K562 (cell line): ENCODE data around the gene REX1BD. TPM values are rescaled to one million over a fixed set of nuclear protein-coding genes. Genes with fewer than 3 reads are reported as not detected.

Experiments
- BRCA1 ChIP-seq, 2 experiments: fragments of 450-650 bp in 1 of 2; sonication (generic) in 1 of 2; formaldehyde crosslinking in 1 of 2; IDR thresholded peaks; 2 replicates each; pipeline versions ENCODE4 v1.5.0 to v1.6.1; 2017 to 2020; ENCODE audit warnings: mild to moderate bottlenecking in 1 of 2, missing genetic modification reagents in 1 of 2
- BRF1 ChIP-seq: IDR thresholded peaks from 3 replicates; pipeline ENCODE4 v1.6.1; 2011; ENCODE audit warnings: borderline replicate concordance, mild to moderate bottlenecking; ENCODE audit not compliant: insufficient read length; ENCODE audit errors: extremely low read depth
- CBFB ChIP-seq: sonication (generic); formaldehyde crosslinking; IDR thresholded peaks from 2 replicates; pipeline ENCODE4 v1.4.0; 2020; ENCODE audit warnings: mild to moderate bottlenecking, missing genetic modification reagents
- CREB5 ChIP-seq: fragments of 250-450 bp; sonication (Bioruptor Pico); IDR thresholded peaks from 2 replicates; pipeline ENCODE4 v1.5.0; 2020; ENCODE audit warnings: mild to moderate bottlenecking
- EWSR1 ChIP-seq: fragments of 450-650 bp; IDR thresholded peaks from 2 replicates; pipeline ENCODE4 v1.6.1; 2018; ENCODE audit warnings: borderline replicate concordance, mild to moderate bottlenecking, low read depth, moderate library complexity; ENCODE audit not compliant: partially characterized antibody
- EZH2 ChIP-seq: IDR thresholded peaks from 2 replicates; pipeline ENCODE4 v1.6.1; 2012; ENCODE audit warnings: low read depth, mild to moderate bottlenecking, inconsistent platforms, low read length, borderline replicate concordance
- FOXK2 ChIP-seq, 2 experiments: fragments of 450-650 bp; IDR thresholded peaks in 1 of 2; conservative IDR thresholded peaks in 1 of 2; 2 replicates each; pipeline ENCODE4 v1.6.1; 2016; ENCODE audit warnings: low read depth in 2 of 2, mild to moderate bottlenecking in 1 of 2
- GABPB1 ChIP-seq: sonication (generic); formaldehyde crosslinking; IDR thresholded peaks from 2 replicates; pipeline ENCODE4 v1.8.0; 2022; ENCODE audit warnings: mild to moderate bottlenecking, missing genetic modification reagents
- KDM1A ChIP-seq, 2 experiments: fragments of 450-650 bp; IDR thresholded peaks; 2 replicates each; pipeline ENCODE4 v1.6.1; 2016; ENCODE audit warnings: mild to moderate bottlenecking in 2 of 2
- MCM2 ChIP-seq: fragments of 450-650 bp; IDR thresholded peaks from 2 replicates; pipeline ENCODE4 v1.6.1; 2017; ENCODE audit warnings: low read depth, mild to moderate bottlenecking
- MCM5 ChIP-seq: fragments of 450-650 bp; IDR thresholded peaks from 2 replicates; pipeline ENCODE4 v1.6.1; 2016; ENCODE audit warnings: low read depth
- PHF20 ChIP-seq: fragments of 450-650 bp; IDR thresholded peaks from 2 replicates; pipeline ENCODE4 v1.6.1; 2018; ENCODE audit not compliant: partially characterized antibody
- RCOR1 ChIP-seq, 2 experiments: IDR thresholded peaks; 2 replicates each; pipeline ENCODE4 v1.6.1; 2012; ENCODE audit warnings: low read depth in 2 of 2, low read length in 2 of 2, borderline replicate concordance in 1 of 2, improper control_type of control experiment in 1 of 2
- THRA ChIP-seq: fragments of 450-650 bp; IDR thresholded peaks from 2 replicates; pipeline ENCODE4 v1.6.1; 2017; ENCODE audit warnings: mild to moderate bottlenecking, moderate library complexity
- THRB ChIP-seq: fragments of 450-650 bp; formaldehyde crosslinking; conservative IDR thresholded peaks from 2 replicates; pipeline ENCODE4 v1.4.0; 2022; ENCODE audit warnings: mild to moderate bottlenecking, missing genetic modification characterization
- TRIM28 ChIP-seq: fragments of 450-650 bp; IDR thresholded peaks from 2 replicates; pipeline ENCODE4 v1.6.1; 2017
- YY1 ChIP-seq, 3 experiments: IDR thresholded peaks; 2 replicates each; pipeline ENCODE4 v1.6.1; 2011; ENCODE audit warnings: low read length in 2 of 3, mild to moderate bottlenecking in 2 of 3, moderate library complexity in 2 of 3, borderline replicate concordance in 1 of 3, control low read depth in 1 of 3, low read depth in 1 of 3; ENCODE audit not compliant: insufficient read depth in 3 of 3, insufficient replicate concordance in 2 of 3, control insufficient read depth in 1 of 3, insufficient read length in 1 of 3; ENCODE audit errors: extremely low read depth in 1 of 3
- ZBTB43 ChIP-seq: sonication (generic); formaldehyde crosslinking; IDR thresholded peaks from 2 replicates; pipeline ENCODE4 v1.8.0; 2023; ENCODE audit warnings: mild to moderate bottlenecking, missing genetic modification reagents
- ZC3H8 ChIP-seq: fragments of 450-650 bp; IDR thresholded peaks from 2 replicates; pipeline ENCODE4 v1.6.1; 2017
- ZFPM2 ChIP-seq: fragments of 250-450 bp; sonication (Bioruptor Pico); IDR thresholded peaks from 2 replicates; pipeline ENCODE4 v1.5.1; 2022; ENCODE audit warnings: mild to moderate bottlenecking
- ZNF133 ChIP-seq: fragments of 250-450 bp; sonication (Bioruptor Pico); IDR thresholded peaks from 2 replicates; pipeline ENCODE4 v1.4.0; 2020; ENCODE audit warnings: mild to moderate bottlenecking
- ZNF24 ChIP-seq: fragments of 450-650 bp; IDR thresholded peaks from 2 replicates; pipeline ENCODE4 v1.6.1; 2016
- ZNF253 ChIP-seq: fragments of 250-450 bp; sonication (Bioruptor Pico); conservative IDR thresholded peaks from 2 replicates; pipeline ENCODE4 v1.6.1; 2021; ENCODE audit warnings: mild to moderate bottlenecking
- ZNF384 ChIP-seq: IDR thresholded peaks from 2 replicates; pipeline ENCODE4 v1.6.1; 2012; ENCODE audit warnings: low read depth, low read length, improper control_type of control experiment
- polyA plus RNA-seq, 8 experiments: library from polyadenylated mRNA; depleted of rRNA in 4 of 8; stranded (reverse) in 5 of 8; unstranded in 3 of 8; fragments of >200 nt; fragmentation: Nextera tagmentation in 2 of 8; fragmentation: Illumina TruSeq in 1 of 8; extraction: Ambion mirVana in 2 of 8; extraction: Trizol in 1 of 8; gene quantifications; 2 replicates each; pipeline versions ENCODE4 v1.2.1 to v1.2.3, GENCODE V29; 2011 to 2014; ENCODE audit warnings: inconsistent platforms in 1 of 8, missing spikeins in 1 of 8
- total RNA-seq, 7 experiments: library from RNA; depleted of rRNA in 6 of 7; stranded (reverse); fragments of >200 nt in 6 of 7; fragmentation: Illumina TruSeq in 2 of 7; extraction: Trizol in 2 of 7; gene quantifications; 2 replicates each; pipeline versions ENCODE4 v1.2.1 to v1.2.3, GENCODE V29; 2011 to 2021; ENCODE audit warnings: low replicate concordance in 1 of 7

Gene REX1BD
- total and polyA plus RNA-seq, 9 of the 15 experiments (the other 6 are each of a cell fraction or from before 2014, with no cell fraction given) = 1.9 to 136 (median 13.8) TPM

- TF ChIP-seq YY1 (IDR thresholded peaks at IDR 0.05; ENCODE audit: borderline replicate concordance in 1 of 3, control insufficient read depth in 1 of 3, extremely low read depth in 1 of 3, insufficient read depth in 3 of 3, insufficient read length in 1 of 3, insufficient replicate concordance in 2 of 3, low read depth in 1 of 3, low read length in 2 of 3) (peak in 1 of 3 experiments; percentile 38), ZFPM2 (CRISPR knock-in tag) (no peak), PHF20 (no peak), EWSR1 (no peak), BRCA1 (IDR thresholded peaks at IDR 0.05) (no peak), BRCA1 (CRISPR knock-in tag; IDR thresholded peaks at IDR 0.05) (no peak), MCM5 (no peak), CBFB (no peak), KDM1A (IDR thresholded peaks at IDR 0.05) (peak; percentile 99), ZNF24 (peak; percentile 65), THRB (no peak), ZBTB43 (CRISPR knock-in tag) (no peak), MCM2 (no peak), RCOR1 (IDR thresholded peaks at IDR 0.05; ENCODE audit: borderline replicate concordance in 1 of 2, low read depth in 2 of 2, low read length in 2 of 2) (peak in 1 of 2 experiments; percentile 91; a peak in 3 of 4 replicates), ZC3H8 (no peak), CREB5 (CRISPR knock-in tag) (no peak), GABPB1 (CRISPR knock-in tag) (peak; percentile 44; the same call in 1 of the 2 replicates), THRA (no peak), FOXK2 (conservative IDR thresholded peaks at IDR 0.05 in 1 of 2, IDR thresholded peaks at IDR 0.05 in 1 of 2; ENCODE audit: low read depth in 2 of 2) (no peak; a peak in 3 of 4 replicates), TRIM28 (no peak; the same call in 1 of the 2 replicates), EZH2 (no peak), ZNF253 (CRISPR knock-in tag) (no peak), BRF1 (no peak), ZNF133 (CRISPR knock-in tag) (no peak), ZNF384 (peak; percentile 29)
Observed at GRCh38 chr19:18543814-18544475, 44.7 kb upstream of the REX1BD start (continued).
